Measurements from ENCODE around the gene EGR4.

EGR4 gene

DNA sequence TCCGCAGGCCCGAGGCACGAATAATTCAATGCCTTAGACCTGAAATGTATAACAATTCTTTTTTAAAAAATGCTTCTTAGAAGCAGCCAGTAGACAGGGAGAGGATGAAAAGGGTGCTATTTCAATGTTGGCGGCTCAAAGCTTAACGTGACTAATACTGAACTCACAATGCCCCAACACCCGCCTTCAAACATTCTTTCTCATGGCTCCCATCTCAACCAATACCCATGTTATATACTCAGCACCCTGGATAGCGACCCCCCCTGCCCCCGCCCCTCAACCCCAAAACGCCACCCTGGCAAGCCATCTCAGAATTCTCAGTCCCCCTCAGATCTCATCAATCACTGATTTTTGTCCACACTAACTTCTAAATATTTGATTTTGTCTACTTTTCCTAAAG is 13.5 kb downstream of the EGR4 start:
- Histone ChIP-seq H3K36me3 (ENCODE audit: control insufficient read depth, insufficient read depth, low read length) (no peaks in the 10 kb centered on the region), H3K27ac (ENCODE audit: insufficient read depth, low read depth, low read length, poor library complexity, severe bottlenecking) (no peak overlapping the region), H3K9me3 (ENCODE audit: control insufficient read depth, low read length) (no peaks in the 10 kb centered on the region), H3K4me3 (ENCODE audit: insufficient read depth, low read depth, low read length) (no peak overlapping the region), H3K27me3 (ENCODE audit: control insufficient read depth, insufficient read depth, low read length, poor library complexity, severe bottlenecking) (peaks cover 18% of the 10 kb centered on the region), H3K4me1 (ENCODE audit: control insufficient read depth, insufficient read depth, low read length) (peaks cover 2% of the 10 kb centered on the region)
- WGBS, 2 experiments: 76% methylated on average over 9 of the region's 9 CpGs

DNA sequence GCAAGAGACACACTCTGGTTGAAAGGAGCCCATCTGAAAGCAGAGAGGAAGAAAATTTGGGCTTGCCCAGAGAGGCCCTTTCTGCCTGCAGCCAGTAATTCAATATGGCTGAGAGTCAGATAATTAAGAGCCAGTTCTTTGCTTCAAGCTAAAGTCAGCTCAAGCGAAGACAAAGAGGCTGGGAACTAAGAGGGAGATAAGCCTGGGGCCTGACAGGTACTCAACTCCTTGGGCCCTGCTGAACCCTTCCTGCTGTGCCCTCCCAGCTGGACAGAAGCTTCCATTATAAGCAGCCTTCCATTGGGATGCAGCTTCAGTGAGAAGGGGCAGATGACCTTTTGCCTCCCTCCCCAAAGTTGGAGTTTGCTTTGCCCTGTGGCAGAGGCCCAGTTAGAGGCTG is 21.1 kb downstream of the EGR4 start:
- peaks cover 42% of the 10 kb centered on the region for H3K27me3 ChIP-seq (ENCODE audit: control insufficient read depth, insufficient read depth, low read length, poor library complexity, severe bottlenecking)
- no peaks in the 10 kb centered on the region for H3K36me3 ChIP-seq (ENCODE audit: control insufficient read depth, insufficient read depth, low read length)
- 45% methylated on average over 1 of the region's 1 CpG for WGBS, 2 experiments
- no peak overlapping the region for H3K27ac ChIP-seq (ENCODE audit: insufficient read depth, low read depth, low read length, poor library complexity, severe bottlenecking)
- H3K4me1 ChIP-seq (ENCODE audit: control insufficient read depth, insufficient read depth, low read length): peaks cover 4% of the 10 kb centered on the region
- no peak overlapping the region for H3K4me3 ChIP-seq (ENCODE audit: insufficient read depth, low read depth, low read length)
- no peaks in the 10 kb centered on the region for H3K9me3 ChIP-seq (ENCODE audit: control insufficient read depth, low read length)

DNA sequence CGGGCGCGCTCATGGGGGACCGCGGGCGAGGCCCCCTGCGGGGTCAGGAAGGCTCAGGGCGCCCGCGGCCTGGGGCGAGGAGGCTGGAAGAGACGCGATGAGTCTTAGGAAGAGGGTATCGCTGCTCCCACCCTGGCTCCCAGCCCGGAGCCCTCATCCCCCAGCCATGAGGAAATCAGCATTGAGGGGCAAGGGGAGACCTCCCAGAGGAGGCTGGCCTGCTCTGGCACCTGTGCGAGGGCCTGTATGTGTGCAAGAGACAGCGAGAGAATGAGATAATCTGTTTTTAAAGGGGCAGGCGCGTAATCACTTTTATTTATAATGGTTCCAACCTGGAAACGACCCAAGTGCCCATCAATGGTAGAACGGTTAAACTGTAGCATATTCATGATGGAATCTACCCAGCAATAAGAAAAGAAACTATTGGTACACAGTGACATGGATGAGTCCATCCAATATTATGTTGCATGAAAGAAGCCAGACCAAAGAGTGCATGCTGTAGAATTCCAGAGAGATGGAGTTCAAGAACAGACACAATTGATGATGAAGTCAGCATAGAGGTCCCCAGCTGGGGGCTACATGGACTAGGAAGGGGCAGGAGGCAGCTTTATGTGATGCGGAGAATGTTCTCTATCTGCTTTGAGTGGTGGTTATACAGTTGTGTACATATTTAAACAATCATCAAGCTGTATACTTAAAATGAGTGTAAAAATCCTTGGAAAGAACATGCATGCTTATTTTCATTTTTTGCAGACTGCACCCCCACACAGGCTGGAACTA is 23.5 kb downstream of the EGR4 start:
- no peaks in the 10 kb centered on the region for H3K9me3 ChIP-seq (ENCODE audit: control insufficient read depth, low read length)
- H3K36me3 ChIP-seq (ENCODE audit: control insufficient read depth, insufficient read depth, low read length): no peaks in the 10 kb centered on the region
- peaks cover 51% of the 10 kb centered on the region for H3K27me3 ChIP-seq (ENCODE audit: control insufficient read depth, insufficient read depth, low read length, poor library complexity, severe bottlenecking)
- H3K4me1 ChIP-seq (ENCODE audit: control insufficient read depth, insufficient read depth, low read length): peaks cover 4% of the 10 kb centered on the region
- H3K4me3 ChIP-seq (ENCODE audit: insufficient read depth, low read depth, low read length): peak overlapping the region; percentile 32
- 24 to 27% methylated on average over 21 to 22 of the region's 22 CpGs for WGBS, 2 experiments
- H3K27ac ChIP-seq (ENCODE audit: insufficient read depth, low read depth, low read length, poor library complexity, severe bottlenecking): no peak overlapping the region

DNA sequence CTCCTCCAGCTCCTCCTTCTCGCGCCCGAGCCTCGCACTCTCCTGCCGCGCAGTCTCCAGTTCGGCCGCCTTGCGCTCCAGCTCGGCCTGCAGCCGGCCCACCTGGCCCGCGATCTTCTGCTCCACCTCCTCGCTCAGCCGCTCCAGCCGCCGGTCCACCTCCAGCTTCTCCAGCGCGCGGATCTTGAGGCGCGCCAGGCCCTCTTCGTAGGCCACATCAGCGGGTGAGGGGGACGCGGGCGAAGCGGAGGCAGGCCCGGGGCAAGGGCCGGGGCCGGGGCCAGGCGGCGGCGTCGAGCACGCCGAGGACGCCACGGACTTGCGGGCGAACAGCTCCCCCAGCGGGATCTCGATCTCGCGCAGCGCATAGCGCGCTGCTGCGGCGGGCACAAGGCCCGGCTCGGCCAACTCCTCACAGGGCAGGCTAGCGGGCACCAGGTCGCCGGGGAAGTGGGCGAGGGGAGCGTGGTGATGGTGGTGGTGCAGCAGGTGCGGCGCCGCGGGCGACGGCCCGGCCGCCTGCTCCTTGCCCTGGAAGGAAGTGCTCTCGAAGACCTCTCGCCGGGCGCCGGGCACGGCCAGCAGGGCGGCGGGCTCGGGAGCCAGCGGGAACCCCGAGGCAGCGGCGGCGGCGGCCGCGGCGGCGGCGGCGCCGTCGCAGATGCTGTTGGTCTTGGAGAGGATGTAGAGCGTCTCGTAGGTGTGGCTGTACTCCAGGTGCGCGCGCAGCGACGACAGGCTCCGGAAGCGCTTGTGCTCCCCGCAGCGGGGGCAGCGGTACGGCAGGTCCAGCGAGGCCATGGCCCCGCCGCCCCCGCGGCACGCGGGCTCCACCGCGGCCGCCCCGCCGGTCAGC is 24.3 kb downstream of the EGR4 start:
- Histone ChIP-seq H3K27ac (ENCODE audit: insufficient read depth, low read depth, low read length, poor library complexity, severe bottlenecking) (no peak overlapping the region), H3K27me3 (ENCODE audit: control insufficient read depth, insufficient read depth, low read length, poor library complexity, severe bottlenecking) (peaks cover 51% of the 10 kb centered on the region), H3K4me1 (ENCODE audit: control insufficient read depth, insufficient read depth, low read length) (peaks cover 4% of the 10 kb centered on the region), H3K36me3 (ENCODE audit: control insufficient read depth, insufficient read depth, low read length) (no peaks in the 10 kb centered on the region), H3K9me3 (ENCODE audit: control insufficient read depth, low read length) (no peaks in the 10 kb centered on the region), H3K4me3 (ENCODE audit: insufficient read depth, low read depth, low read length) (peak overlapping the region; percentile 32)
- 2% methylated on average over 113 of the region's 113 CpGs for WGBS, 2 experiments

DNA sequence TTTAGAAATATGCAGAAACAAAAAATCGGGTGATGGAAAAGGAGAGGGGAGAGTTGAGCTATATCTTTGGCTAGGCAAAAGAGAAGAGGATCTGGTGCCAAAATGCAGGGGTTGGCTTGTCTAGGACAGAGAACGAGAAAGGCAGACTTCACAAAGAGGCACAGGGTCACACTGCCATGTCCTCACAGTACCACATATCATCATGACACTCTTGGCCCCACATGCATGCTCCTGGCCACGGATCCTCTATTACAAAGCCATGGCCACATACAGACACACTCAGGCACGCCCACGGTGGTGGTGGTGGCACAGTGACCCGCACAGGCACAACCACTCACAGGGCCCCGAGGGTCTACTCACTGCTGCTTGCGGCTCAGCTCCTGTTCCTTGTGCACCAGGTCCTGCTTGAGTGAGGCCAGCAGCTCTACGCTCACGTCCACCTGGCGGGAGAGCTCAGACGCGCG is 24.9 kb downstream of the EGR4 start:
- H3K4me3 ChIP-seq (ENCODE audit: insufficient read depth, low read depth, low read length): peak overlapping the region; percentile 32
- H3K36me3 ChIP-seq (ENCODE audit: control insufficient read depth, insufficient read depth, low read length): no peaks in the 10 kb centered on the region
- WGBS, 2 experiments: 35 to 36% methylated on average over 14 of the region's 14 CpGs
- no peak overlapping the region for H3K27ac ChIP-seq (ENCODE audit: insufficient read depth, low read depth, low read length, poor library complexity, severe bottlenecking)
- no peaks in the 10 kb centered on the region for H3K9me3 ChIP-seq (ENCODE audit: control insufficient read depth, low read length)
- peaks cover 51% of the 10 kb centered on the region for H3K27me3 ChIP-seq (ENCODE audit: control insufficient read depth, insufficient read depth, low read length, poor library complexity, severe bottlenecking)
- H3K4me1 ChIP-seq (ENCODE audit: control insufficient read depth, insufficient read depth, low read length): peaks cover 4% of the 10 kb centered on the region

DNA sequence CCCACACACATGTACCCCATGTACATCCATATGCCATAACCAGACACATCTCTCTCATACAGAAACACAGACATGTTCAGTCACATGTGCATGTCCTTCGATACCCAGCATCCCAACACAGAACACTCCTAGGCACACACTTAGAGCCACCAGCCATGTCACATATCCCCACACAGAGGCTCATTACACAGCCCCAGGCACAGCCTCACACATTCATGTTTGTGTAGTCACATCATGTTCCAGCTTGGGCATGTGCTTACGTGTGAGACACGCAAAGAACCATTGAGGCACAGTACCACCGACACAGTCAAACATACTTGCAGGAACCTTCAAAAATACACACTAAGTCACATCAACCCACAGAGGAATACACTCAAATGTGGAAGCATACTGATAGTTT is 26.3 kb downstream of the EGR4 start:
- WGBS, 2 experiments: 94 to 96% methylated on average over 4 of the region's 4 CpGs
- Histone ChIP-seq H3K4me3 (ENCODE audit: insufficient read depth, low read depth, low read length) (no peak overlapping the region), H3K27ac (ENCODE audit: insufficient read depth, low read depth, low read length, poor library complexity, severe bottlenecking) (no peak overlapping the region), H3K4me1 (ENCODE audit: control insufficient read depth, insufficient read depth, low read length) (no peaks in the 10 kb centered on the region), H3K27me3 (ENCODE audit: control insufficient read depth, insufficient read depth, low read length, poor library complexity, severe bottlenecking) (peaks cover 51% of the 10 kb centered on the region), H3K36me3 (ENCODE audit: control insufficient read depth, insufficient read depth, low read length) (no peaks in the 10 kb centered on the region), H3K9me3 (ENCODE audit: control insufficient read depth, low read length) (no peaks in the 10 kb centered on the region)

DNA sequence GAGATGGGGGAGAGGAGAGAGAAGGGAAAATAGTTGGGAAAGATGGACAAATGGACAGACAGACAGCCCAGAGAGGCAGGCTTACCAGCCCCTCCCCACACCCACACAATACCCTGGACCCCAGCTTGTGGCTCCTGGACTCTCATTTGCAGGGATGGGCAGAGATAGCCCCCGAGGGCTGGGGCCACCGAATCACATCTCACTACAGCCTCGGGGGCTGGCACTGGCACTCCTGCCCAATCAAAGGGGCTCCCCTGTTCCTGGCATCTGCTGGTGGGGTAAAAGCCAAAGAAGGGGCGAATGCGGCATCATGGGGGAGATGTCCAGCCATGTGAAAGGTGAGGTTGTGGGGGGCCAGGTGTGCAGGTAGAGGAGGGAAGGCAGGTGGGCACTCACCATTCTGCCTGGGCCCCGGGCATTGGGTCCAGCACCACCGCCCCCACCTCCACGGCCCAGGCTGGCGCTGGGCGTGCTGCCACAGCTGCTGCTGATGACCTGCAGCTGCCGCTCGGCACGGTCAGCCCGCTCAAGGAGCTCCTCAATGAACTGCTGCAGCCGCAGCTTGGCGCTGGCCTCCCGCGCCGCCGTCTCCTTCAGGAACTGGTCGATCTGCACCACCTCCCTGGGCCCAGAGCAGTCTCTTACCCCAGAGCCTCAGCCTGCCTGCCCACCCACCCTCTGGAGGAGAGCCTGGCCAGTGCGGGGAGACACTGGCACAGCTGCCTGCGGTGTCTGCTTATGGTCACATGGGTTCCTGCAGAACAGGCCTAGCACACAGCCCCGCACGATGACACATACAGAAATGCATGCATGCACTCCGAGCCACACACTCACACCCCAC is 27.1 kb downstream of the EGR4 start:
- Histone ChIP-seq H3K27ac (ENCODE audit: insufficient read depth, low read depth, low read length, poor library complexity, severe bottlenecking) (no peak overlapping the region), H3K36me3 (ENCODE audit: control insufficient read depth, insufficient read depth, low read length) (no peaks in the 10 kb centered on the region), H3K27me3 (ENCODE audit: control insufficient read depth, insufficient read depth, low read length, poor library complexity, severe bottlenecking) (peaks cover 49% of the 10 kb centered on the region), H3K4me3 (ENCODE audit: insufficient read depth, low read depth, low read length) (no peak overlapping the region), H3K4me1 (ENCODE audit: control insufficient read depth, insufficient read depth, low read length) (no peaks in the 10 kb centered on the region), H3K9me3 (ENCODE audit: control insufficient read depth, low read length) (no peaks in the 10 kb centered on the region)
- 94% methylated on average over 26 of the region's 26 CpGs for WGBS, 2 experiments

DNA sequence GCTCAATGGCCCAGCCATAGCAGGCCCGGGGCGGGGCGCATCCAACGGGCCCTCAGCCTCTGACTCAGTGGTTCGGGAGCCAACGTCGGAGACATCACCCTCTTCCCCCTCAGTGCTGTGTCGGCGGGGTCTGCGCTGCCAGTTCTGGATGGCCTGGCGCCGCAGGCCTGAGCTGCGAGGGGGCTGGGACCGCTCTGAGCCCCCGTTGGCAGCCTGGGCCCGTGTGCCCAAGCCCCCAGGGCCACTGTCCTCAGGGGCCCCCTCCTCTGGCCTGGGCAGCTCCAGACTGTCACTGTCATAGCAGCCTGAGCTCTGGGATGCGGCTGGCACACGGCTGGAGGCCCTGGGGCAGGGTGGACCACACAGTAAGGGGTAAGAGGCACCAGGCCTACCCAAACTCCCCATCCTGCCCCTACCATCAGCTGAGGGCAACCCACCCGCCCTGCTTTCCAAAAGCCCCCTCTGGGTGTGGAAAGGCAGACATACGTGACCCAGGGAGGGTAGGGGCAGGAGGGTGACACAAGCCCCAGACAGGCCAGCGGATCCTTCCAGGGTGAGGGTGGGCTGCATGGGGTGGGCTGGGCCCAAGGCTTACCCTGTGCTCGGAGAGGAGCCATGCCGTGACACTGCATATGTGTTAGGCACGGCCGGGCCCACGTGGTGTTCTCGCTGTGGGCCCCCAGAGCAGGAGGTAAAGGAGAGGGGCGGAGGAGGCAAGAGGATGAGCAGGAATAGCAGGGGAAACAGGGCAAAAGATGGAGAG is 27.9 kb downstream of the EGR4 start:
- Histone ChIP-seq H3K9me3 (ENCODE audit: control insufficient read depth, low read length) (no peaks in the 10 kb centered on the region), H3K36me3 (ENCODE audit: control insufficient read depth, insufficient read depth, low read length) (no peaks in the 10 kb centered on the region), H3K4me3 (ENCODE audit: insufficient read depth, low read depth, low read length) (no peak overlapping the region), H3K27ac (ENCODE audit: insufficient read depth, low read depth, low read length, poor library complexity, severe bottlenecking) (no peak overlapping the region), H3K27me3 (ENCODE audit: control insufficient read depth, insufficient read depth, low read length, poor library complexity, severe bottlenecking) (peaks cover 41% of the 10 kb centered on the region), H3K4me1 (ENCODE audit: control insufficient read depth, insufficient read depth, low read length) (no peaks in the 10 kb centered on the region)
- WGBS, 2 experiments: 93 to 94% methylated on average over 28 of the region's 28 CpGs

DNA sequence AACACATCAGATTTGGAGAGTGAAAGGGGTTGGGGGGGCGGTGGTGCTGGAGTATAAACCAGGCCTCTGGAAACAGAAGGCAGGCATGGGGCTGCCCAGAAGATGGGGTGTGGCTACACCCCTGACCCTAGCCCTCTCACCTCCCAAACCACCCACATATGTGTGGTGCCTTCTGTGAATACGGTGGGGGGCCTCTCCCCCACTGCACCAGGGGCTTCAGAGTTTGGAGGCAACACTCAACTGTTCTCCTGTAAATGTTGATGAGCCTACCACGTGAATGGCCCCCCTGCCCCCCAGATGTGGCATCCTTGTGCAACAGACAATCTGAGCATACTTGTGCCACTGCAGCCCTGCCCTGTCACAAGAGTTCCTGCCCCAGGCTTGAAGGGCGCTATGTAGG is 28.6 kb downstream of the EGR4 start:
- H3K4me1 ChIP-seq (ENCODE audit: control insufficient read depth, insufficient read depth, low read length): no peaks in the 10 kb centered on the region
- H3K4me3 ChIP-seq (ENCODE audit: insufficient read depth, low read depth, low read length): no peak overlapping the region
- H3K36me3 ChIP-seq (ENCODE audit: control insufficient read depth, insufficient read depth, low read length): no peaks in the 10 kb centered on the region
- H3K9me3 ChIP-seq (ENCODE audit: control insufficient read depth, low read length): no peaks in the 10 kb centered on the region
- 90 to 91% methylated on average over 3 of the region's 4 CpGs for WGBS, 2 experiments
- H3K27me3 ChIP-seq (ENCODE audit: control insufficient read depth, insufficient read depth, low read length, poor library complexity, severe bottlenecking): peaks cover 34% of the 10 kb centered on the region
- H3K27ac ChIP-seq (ENCODE audit: insufficient read depth, low read depth, low read length, poor library complexity, severe bottlenecking): no peak overlapping the region

Data from ectodermal cell (in vitro differentiated cells).